Keratinocyte (primary cell): ENCODE results near the gene INAFM2. TPM values are rescaled to one million over a fixed set of nuclear protein-coding genes. Genes with fewer than 3 reads are reported as not detected.

Experiments
- DNase-seq: peaks from one replicate; pipeline ENCODE4 v3.0.0-alpha.2; 2011; ENCODE audit warnings: low read depth, missing footprints, low spot score
- FAIRE-seq: peaks from 2 replicates; lab custom pipeline; 2011; peaks lifted over from hg19 to GRCh38; lab: Jason Lieb, UNC
- H2AFZ ChIP-seq: 2 replicates; pipeline ENCODE4 v1.6.0; 2012; ENCODE audit warnings: low read length, control low read depth, inconsistent platforms; ENCODE audit not compliant: control insufficient read depth
- H3K27ac ChIP-seq: 2 replicates; pipeline ENCODE4 v1.5.1; 2011; ENCODE audit warnings: low read length; ENCODE audit not compliant: control insufficient read depth, insufficient read depth
- H3K27me3 ChIP-seq: 3 replicates; pipeline ENCODE4 v1.6.0; 2011; ENCODE audit warnings: low read length; ENCODE audit not compliant: control insufficient read depth, insufficient read depth; ENCODE audit errors: extremely low read depth
- H3K36me3 ChIP-seq, 2 experiments: 2 replicates in 1 of 2; 3 replicates in 1 of 2; pipeline ENCODE4 v1.5.1; 2011; ENCODE audit warnings: low read length in 2 of 2, mild to moderate bottlenecking in 1 of 2; ENCODE audit not compliant: control insufficient read depth in 2 of 2, insufficient read depth in 2 of 2; ENCODE audit errors: extremely low read depth in 1 of 2
- H3K4me1 ChIP-seq: 3 replicates; pipeline ENCODE4 v1.5.1; 2011; ENCODE audit warnings: low read length; ENCODE audit not compliant: control insufficient read depth, insufficient read depth; ENCODE audit errors: extremely low read depth
- H3K4me2 ChIP-seq: 3 replicates; pipeline ENCODE4 v1.6.0; 2011; ENCODE audit warnings: low read depth, low read length; ENCODE audit not compliant: control insufficient read depth, insufficient read depth; ENCODE audit errors: extremely low read depth
- H3K4me3 ChIP-seq, 3 experiments: fragments of 200-600 bp in 1 of 3; sonication (generic) in 1 of 3; 2 replicates in 2 of 3; 3 replicates in 1 of 3; pipeline ENCODE4 v1.5.1; 2011 to 2016; ENCODE audit warnings: low read length in 3 of 3, mild to moderate bottlenecking in 3 of 3, control low read depth in 2 of 3, inconsistent platforms in 1 of 3, low read depth in 1 of 3, mixed read lengths in 1 of 3, mixed run types in 1 of 3, moderate library complexity in 1 of 3; ENCODE audit not compliant: control insufficient read depth in 2 of 3, insufficient read depth in 2 of 3; ENCODE audit errors: extremely low read depth in 1 of 3
- H3K79me2 ChIP-seq: 2 replicates; pipeline ENCODE4 v1.6.0; 2012; ENCODE audit warnings: low read length; ENCODE audit not compliant: control insufficient read depth, insufficient read depth
- H3K9ac ChIP-seq: 3 replicates; pipeline ENCODE4 v1.6.0; 2011; ENCODE audit warnings: low read length; ENCODE audit not compliant: control insufficient read depth, insufficient read depth; ENCODE audit errors: extremely low read depth
- H3K9me1 ChIP-seq: 3 replicates; pipeline ENCODE4 v1.6.0; 2011; ENCODE audit warnings: low read length; ENCODE audit not compliant: control insufficient read depth, insufficient read depth; ENCODE audit errors: extremely low read depth
- H3K9me3 ChIP-seq: 2 replicates; pipeline ENCODE4 v1.5.1; 2012; ENCODE audit warnings: low read depth, low read length; ENCODE audit not compliant: control insufficient read depth
- H4K20me1 ChIP-seq: 3 replicates; pipeline ENCODE4 v1.6.0; 2011; ENCODE audit warnings: low read length; ENCODE audit not compliant: control insufficient read depth, insufficient read depth; ENCODE audit errors: extremely low read depth
- CTCF ChIP-seq, 3 experiments: IDR thresholded peaks in 1 of 3; conservative IDR thresholded peaks in 1 of 3; optimal IDR thresholded peaks in 1 of 3; 2 replicates in 2 of 3; 3 replicates in 1 of 3; pipeline versions ENCODE3 to v1.5.1; 2011; ENCODE audit warnings: low read length in 3 of 3, mild to moderate bottlenecking in 3 of 3, moderate library complexity in 2 of 3, control low read depth in 1 of 3, inconsistent platforms in 1 of 3; ENCODE audit not compliant: insufficient read depth in 2 of 3; ENCODE audit errors: extremely low read depth in 1 of 3
- EZH2 ChIP-seq: IDR thresholded peaks from one replicate; pipeline ENCODE4 v1.6.1; 2012; ENCODE audit warnings: inconsistent platforms, mild to moderate bottlenecking, low read length, moderate library complexity
- dilution Hi-C: fragments of 300-500 bp; cut with MboI; formaldehyde crosslinking; loops from one replicate; pipeline ENCODE4 v1.7.0; 2020; ENCODE audit warnings: low sequenced_read_pairs; ENCODE audit not compliant: extremely low pct_ligation_motif_present
- polyA plus RNA-seq, 5 experiments: library from polyadenylated mRNA; depleted of rRNA in 3 of 5; stranded (reverse) in 3 of 5; stranded (forward) in 1 of 5; unstranded in 1 of 5; fragments of >200 nt; gene quantifications; 1 replicate in 1 of 5; 2 replicates in 3 of 5; 3 replicates in 1 of 5; pipeline versions ENCODE4 v1.2.1 to v1.2.3, GENCODE V29; 2011 to 2012; ENCODE audit warnings: missing spikeins in 2 of 5, low read depth in 1 of 5, low replicate concordance in 1 of 5

The INAFM2 gene
- polyA plus RNA-seq, 1 donor (not counting 4 experiments of a cell fraction or from before 2014, with no cell fraction given): 15.2 TPM

- peaks cover 4% of the 10 kb centered on the region for H3K9me1 ChIP-seq
- dilution Hi-C loops: no loop called here
- no peak for DNase-seq
- H3K4me3 ChIP-seq: peak overlapping the region in 1 of 3 experiments; percentile 38
- peaks cover 41% of the 10 kb centered on the region for H3K4me1 ChIP-seq
- TF ChIP-seq EZH2 (no peak), CTCF (optimal IDR thresholded peaks at IDR 0.05 in 1 of 3, IDR thresholded peaks at IDR 0.05 in 1 of 3, conservative IDR thresholded peaks at IDR 0.05 in 1 of 3; ENCODE audit: extremely low read depth in 1 of 3, insufficient read depth in 2 of 3, low read length in 3 of 3) (no peak)
- peaks cover 21% of the 10 kb centered on the region for H3K79me2 ChIP-seq
- H3K27me3 ChIP-seq: no peaks in the 10 kb centered on the region
- no peaks in the 10 kb centered on the region for H4K20me1 ChIP-seq
- FAIRE-seq: peak; percentile 17
- peak overlapping the region; percentile 44 for H3K27ac ChIP-seq
- H3K36me3 ChIP-seq: peaks cover 0 to 10% of the 10 kb centered on the region in 2 experiments
- H3K9ac ChIP-seq: peak overlapping the region; percentile 31
- H2AFZ ChIP-seq: no peak overlapping the region
- H3K4me2 ChIP-seq: peak overlapping the region; percentile 70
- no peaks in the 10 kb centered on the region for H3K9me3 ChIP-seq
These were observed 4.0 kb downstream of the INAFM2 start for GRCh38 chr15:40327457-40327856.

- peaks cover 2 to 10% of the 10 kb centered on the region in 2 experiments for H3K36me3 ChIP-seq
- peaks cover 34% of the 10 kb centered on the region for H3K4me1 ChIP-seq
- H3K9me3 ChIP-seq: no peaks in the 10 kb centered on the region
- H3K79me2 ChIP-seq: peaks cover 21% of the 10 kb centered on the region
- H3K4me2 ChIP-seq: peak overlapping the region; percentile 70
- peak overlapping the region in 2 of 3 experiments; percentile 22 to 38 for H3K4me3 ChIP-seq
- DNase-seq: no peak
- peak; percentile 88 for FAIRE-seq
- dilution Hi-C loops: no loop called here
- no peaks in the 10 kb centered on the region for H3K27me3 ChIP-seq
- peak overlapping the region; percentile 44 for H3K27ac ChIP-seq
- no peak for TF ChIP-seq EZH2
- H4K20me1 ChIP-seq: no peaks in the 10 kb centered on the region
- H3K9ac ChIP-seq: peak overlapping the region; percentile 31
- no peak overlapping the region for H2AFZ ChIP-seq
- H3K9me1 ChIP-seq: peaks cover 4% of the 10 kb centered on the region
These were observed 4.7 kb downstream of the INAFM2 start for GRCh38 chr15:40328176-40328575.

GRCh38 chr15:40328751-40329150, 5.3 kb downstream of the INAFM2 start:
- H3K27me3 ChIP-seq: no peaks in the 10 kb centered on the region
- no peak overlapping the region for H3K9ac ChIP-seq
- DNase-seq: no peak
- no peak for TF ChIP-seq CTCF (optimal IDR thresholded peaks at IDR 0.05 in 1 of 3, IDR thresholded peaks at IDR 0.05 in 1 of 3, conservative IDR thresholded peaks at IDR 0.05 in 1 of 3; ENCODE audit: extremely low read depth in 1 of 3, insufficient read depth in 2 of 3, low read length in 3 of 3)
- no peak for TF ChIP-seq EZH2
- peak overlapping the region; percentile 70 for H3K4me2 ChIP-seq
- H3K27ac ChIP-seq: peak overlapping the region; percentile 27
- peaks cover 21% of the 10 kb centered on the region for H3K79me2 ChIP-seq
- FAIRE-seq: no peak
- H2AFZ ChIP-seq: no peak overlapping the region
- H3K9me1 ChIP-seq: peaks cover 4% of the 10 kb centered on the region
- no peaks in the 10 kb centered on the region for H4K20me1 ChIP-seq
- H3K4me1 ChIP-seq: peaks cover 34% of the 10 kb centered on the region
- no peaks in the 10 kb centered on the region for H3K9me3 ChIP-seq
- H3K4me3 ChIP-seq: no peak overlapping the region
- H3K36me3 ChIP-seq: peaks cover 4 to 10% of the 10 kb centered on the region in 2 experiments
- dilution Hi-C loops: no loop called here
